Measurements from ENCODE around the gene KAZN. TPM values are rescaled to one million over a fixed set of nuclear protein-coding genes. Genes with fewer than 3 reads are reported as not detected.

Gene KAZN
- polyA plus RNA-seq, 1 donor (not counting 4 experiments of a cell fraction or from before 2014, with no cell fraction given), result 5.9 TPM

DNA sequence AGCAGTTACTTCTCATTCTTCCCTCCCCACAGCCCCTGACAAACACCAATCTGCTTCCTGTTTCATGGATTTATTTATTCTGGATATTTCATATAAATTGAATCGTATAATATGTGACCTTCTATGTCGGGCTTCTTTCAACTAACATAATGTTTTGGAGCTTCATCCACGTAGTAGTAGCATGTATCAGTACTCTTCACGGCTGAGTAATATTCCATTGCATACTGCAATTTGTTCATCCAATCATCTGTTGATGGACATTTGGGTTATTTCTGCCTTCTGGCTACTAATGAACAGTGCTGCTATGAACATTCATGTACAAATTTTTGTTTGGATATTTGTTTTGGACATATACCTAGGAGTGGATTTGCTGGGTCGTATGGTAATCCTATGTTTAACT, 1.9 kb upstream of the KAZN start:
- H4K20me1 ChIP-seq (ENCODE audit: control insufficient read depth, extremely low read depth, insufficient read depth, low read length), result no peaks in the 10 kb centered on the region
- H3K79me2 ChIP-seq (ENCODE audit: control insufficient read depth, insufficient read depth, low read length), result no peaks in the 10 kb centered on the region
- dilution Hi-C loops (cut with MboI; ENCODE audit: extremely low pct_ligation_motif_present, low sequenced_read_pairs), result no loop called here
- no peak overlapping the region for H3K4me3 ChIP-seq (ENCODE audit: control insufficient read depth in 2 of 3, extremely low read depth in 1 of 3, insufficient read depth in 2 of 3, low read depth in 1 of 3, low read length in 3 of 3)
- H3K9me1 ChIP-seq (ENCODE audit: control insufficient read depth, extremely low read depth, insufficient read depth, low read length), result no peaks in the 10 kb centered on the region
- DNase-seq (ENCODE audit: low read depth, low spot score), result no peak
- H3K27ac ChIP-seq (ENCODE audit: control insufficient read depth, insufficient read depth, low read length), result no peak overlapping the region
- TF ChIP-seq, protein P1, sequence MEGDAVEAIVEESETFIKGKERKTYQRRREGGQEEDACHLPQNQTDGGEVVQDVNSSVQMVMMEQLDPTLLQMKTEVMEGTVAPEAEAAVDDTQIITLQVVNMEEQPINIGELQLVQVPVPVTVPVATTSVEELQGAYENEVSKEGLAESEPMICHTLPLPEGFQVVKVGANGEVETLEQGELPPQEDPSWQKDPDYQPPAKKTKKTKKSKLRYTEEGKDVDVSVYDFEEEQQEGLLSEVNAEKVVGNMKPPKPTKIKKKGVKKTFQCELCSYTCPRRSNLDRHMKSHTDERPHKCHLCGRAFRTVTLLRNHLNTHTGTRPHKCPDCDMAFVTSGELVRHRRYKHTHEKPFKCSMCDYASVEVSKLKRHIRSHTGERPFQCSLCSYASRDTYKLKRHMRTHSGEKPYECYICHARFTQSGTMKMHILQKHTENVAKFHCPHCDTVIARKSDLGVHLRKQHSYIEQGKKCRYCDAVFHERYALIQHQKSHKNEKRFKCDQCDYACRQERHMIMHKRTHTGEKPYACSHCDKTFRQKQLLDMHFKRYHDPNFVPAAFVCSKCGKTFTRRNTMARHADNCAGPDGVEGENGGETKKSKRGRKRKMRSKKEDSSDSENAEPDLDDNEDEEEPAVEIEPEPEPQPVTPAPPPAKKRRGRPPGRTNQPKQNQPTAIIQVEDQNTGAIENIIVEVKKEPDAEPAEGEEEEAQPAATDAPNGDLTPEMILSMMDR (optimal IDR thresholded peaks at IDR 0.05 in 1 of 3, IDR thresholded peaks at IDR 0.05 in 1 of 3, conservative IDR thresholded peaks at IDR 0.05 in 1 of 3; ENCODE audit: extremely low read depth in 1 of 3, insufficient read depth in 2 of 3, low read length in 3 of 3), result no peak
- no peak for TF ChIP-seq EZH2 (IDR thresholded peaks at IDR 0.05; ENCODE audit: low read length)
- no peaks in the 10 kb centered on the region for H3K9me3 ChIP-seq (ENCODE audit: control insufficient read depth, low read depth, low read length)
- H3K4me1 ChIP-seq (ENCODE audit: control insufficient read depth, extremely low read depth, insufficient read depth, low read length), result peaks cover 8% of the 10 kb centered on the region
- no peak overlapping the region for H3K4me2 ChIP-seq (ENCODE audit: control insufficient read depth, extremely low read depth, insufficient read depth, low read depth, low read length)
- FAIRE-seq, result no peak
- H3K36me3 ChIP-seq (ENCODE audit: control insufficient read depth in 2 of 2, extremely low read depth in 1 of 2, insufficient read depth in 2 of 2, low read length in 2 of 2), result no peaks in the 10 kb centered on the region
- H3K27me3 ChIP-seq (ENCODE audit: control insufficient read depth, extremely low read depth, insufficient read depth, low read length), result peaks cover 53% of the 10 kb centered on the region
- no peak overlapping the region for H2AFZ ChIP-seq (ENCODE audit: control insufficient read depth, low read length)
- H3K9ac ChIP-seq (ENCODE audit: control insufficient read depth, extremely low read depth, insufficient read depth, low read length), result no peak overlapping the region

DNA sequence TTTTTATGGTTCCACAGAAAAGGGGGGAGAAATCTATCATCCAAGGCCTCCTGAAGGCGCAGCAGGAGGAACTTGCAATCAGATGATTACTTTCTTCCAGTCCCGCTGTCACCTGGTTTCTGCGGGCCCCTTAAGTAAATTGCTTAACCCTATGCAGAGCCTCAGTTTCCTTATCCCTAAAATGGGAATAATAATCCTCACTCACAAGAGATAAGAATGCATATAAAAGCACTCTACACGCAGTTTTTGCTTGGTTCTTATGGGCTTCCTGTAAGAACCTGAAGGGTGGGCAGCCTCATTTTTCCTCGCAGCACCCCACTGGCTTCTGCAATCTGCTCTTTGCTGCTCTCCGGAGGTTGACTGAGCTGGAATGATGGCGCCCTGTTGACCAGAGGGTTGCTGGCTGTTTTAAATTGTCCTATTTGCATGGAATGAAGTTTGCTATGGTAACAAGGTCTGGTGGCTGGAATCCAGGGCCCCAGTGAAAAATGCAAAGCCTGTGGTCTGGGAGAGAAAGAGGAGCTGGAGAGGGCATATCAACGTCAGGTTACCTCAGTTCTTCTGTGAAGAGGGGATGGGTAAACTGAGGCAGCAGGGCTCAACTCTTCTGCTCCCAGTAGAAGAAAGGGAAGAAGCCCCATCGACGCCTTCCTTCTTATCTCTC, 1.0 kb upstream of the KAZN start:
- Histone ChIP-seq H3K9me3 (ENCODE audit: control insufficient read depth, low read depth, low read length) (no peaks in the 10 kb centered on the region), H3K27me3 (ENCODE audit: control insufficient read depth, extremely low read depth, insufficient read depth, low read length) (peaks cover 58% of the 10 kb centered on the region), H3K79me2 (ENCODE audit: control insufficient read depth, insufficient read depth, low read length) (no peaks in the 10 kb centered on the region), H2AFZ (ENCODE audit: control insufficient read depth, low read length) (no peak overlapping the region), H3K4me3 (ENCODE audit: control insufficient read depth in 2 of 3, extremely low read depth in 1 of 3, insufficient read depth in 2 of 3, low read depth in 1 of 3, low read length in 3 of 3) (no peak overlapping the region), H3K9me1 (ENCODE audit: control insufficient read depth, extremely low read depth, insufficient read depth, low read length) (no peaks in the 10 kb centered on the region), H3K4me1 (ENCODE audit: control insufficient read depth, extremely low read depth, insufficient read depth, low read length) (peaks cover 8% of the 10 kb centered on the region), H3K4me2 (ENCODE audit: control insufficient read depth, extremely low read depth, insufficient read depth, low read depth, low read length) (no peak overlapping the region), H3K9ac (ENCODE audit: control insufficient read depth, extremely low read depth, insufficient read depth, low read length) (no peak overlapping the region), H4K20me1 (ENCODE audit: control insufficient read depth, extremely low read depth, insufficient read depth, low read length) (no peaks in the 10 kb centered on the region), H3K27ac (ENCODE audit: control insufficient read depth, insufficient read depth, low read length) (no peak overlapping the region), H3K36me3 (ENCODE audit: control insufficient read depth in 2 of 2, extremely low read depth in 1 of 2, insufficient read depth in 2 of 2, low read length in 2 of 2) (no peaks in the 10 kb centered on the region)
- peak; percentile 26 for TF ChIP-seq EZH2 (IDR thresholded peaks at IDR 0.05; ENCODE audit: low read length)
- TF ChIP-seq, protein P1 (optimal IDR thresholded peaks at IDR 0.05 in 1 of 3, IDR thresholded peaks at IDR 0.05 in 1 of 3, conservative IDR thresholded peaks at IDR 0.05 in 1 of 3; ENCODE audit: extremely low read depth in 1 of 3, insufficient read depth in 2 of 3, low read length in 3 of 3), result no peak
- DNase-seq (ENCODE audit: low read depth, low spot score), result no peak
- no peak for FAIRE-seq
- dilution Hi-C loops (cut with MboI; ENCODE audit: extremely low pct_ligation_motif_present, low sequenced_read_pairs), result no loop called here
